H1 (cell line): ENCODE results near the gene RSAD1. TPM values are rescaled to one million over a fixed set of nuclear protein-coding genes. Genes with fewer than 3 reads are reported as not detected.

ENCODE experiments used
- ATF3 ChIP-seq: IDR thresholded peaks from 2 replicates; pipeline ENCODE4 v1.6.1; 2011; ENCODE audit warnings: low read depth, mild to moderate bottlenecking, low read length; ENCODE audit not compliant: insufficient read depth
- GABPA ChIP-seq: IDR thresholded peaks from 2 replicates; pipeline ENCODE4 v1.6.1; 2011; ENCODE audit warnings: mild to moderate bottlenecking, low read length, moderate library complexity, borderline replicate concordance; ENCODE audit not compliant: insufficient read depth
- NRF1 ChIP-seq: IDR thresholded peaks from 2 replicates; pipeline ENCODE4 v1.6.1; 2011; ENCODE audit warnings: mild to moderate bottlenecking, low read depth, low read length, improper control_type of control experiment
- POLR2AphosphoS5 ChIP-seq: IDR thresholded peaks from 2 replicates; pipeline ENCODE4 v1.6.1; 2011; ENCODE audit warnings: low read depth, low read length
- polyA plus RNA-seq, 7 experiments: library from polyadenylated mRNA; depleted of rRNA in 3 of 7; stranded (reverse) in 5 of 7; unstranded in 2 of 7; fragments of >200 nt in 5 of 7; fragments of 200-250 nt in 2 of 7; gene quantifications; 1 replicate in 5 of 7; 2 replicates in 1 of 7; 4 replicates in 1 of 7; pipeline versions ENCODE4 v1.2.1 to v1.2.3, GENCODE V29; 2011 to 2013; ENCODE audit warnings: missing spikeins in 2 of 7, mixed read lengths in 2 of 7
- total RNA-seq: library from RNA; stranded (reverse); fragmentation: NEBNext Ultra II Directional; extraction: Animal tissue kit (Norgen Biotek cat#: 25700); gene quantifications from 2 replicates; pipeline ENCODE4 v1.2.1, GENCODE V29; 2021

Gene RSAD1
- total and polyA plus RNA-seq, 2 of the 8 experiments (the other 6 are each of a cell fraction or from before 2014, with no cell fraction given), result 17.9 to 33.5 TPM

- no peak for TF ChIP-seq POLR2AphosphoS5
- no peak for TF ChIP-seq ATF3
- no peak for TF ChIP-seq GABPA
- TF ChIP-seq NRF1, result no peak
Observed at GRCh38 chr17:50443505-50443974, 35.1 kb upstream of the RSAD1 start (continued).
